GM18868 (cell line): ENCODE measurements around the gene DOC2B.
"Not testable (repeated sequence)": the region's sequence is repeated elsewhere in the genome, so short reads cannot be mapped to it uniquely, and the experiment has no call there.

Experiments used
- ATAC-seq: cut with Tn5 transposase; IDR thresholded peaks from one replicate; pipeline ENCODE4 v1.9.1; 2021; ENCODE audit warnings: mild to moderate bottlenecking, moderate library complexity; ENCODE audit not compliant: unreplicated experiment

DOC2B gene

GRCh38 chr17:181245-182049 lies at the start of gene DOC2B:
DOC2B (minus strand) TSS chr17:181650; CDS start chr17:181479, 171 bp downstream.
- ATAC-seq: no peak

GRCh38 chr17:230395-230770 lies 48.9 kb upstream of the DOC2B start:
- ATAC-seq: no peak

- no peak for ATAC-seq
These were observed 48.4 kb upstream of the DOC2B start for GRCh38 chr17:229709-230394.

GRCh38 chr17:228951-229708 lies 47.7 kb upstream of the DOC2B start:
- no peak for ATAC-seq

GRCh38 chr17:227946-228615 lies 46.6 kb upstream of the DOC2B start:
- ATAC-seq: no peak

GRCh38 chr17:227078-227945 lies 45.9 kb upstream of the DOC2B start:
- no peak for ATAC-seq

GRCh38 chr17:226108-227077 lies 44.9 kb upstream of the DOC2B start:
- no peak for ATAC-seq

GRCh38 chr17:225551-225950 lies 44.1 kb upstream of the DOC2B start:
- ATAC-seq: no peak

- ATAC-seq: not testable (repeated sequence)
These were observed 43.1 kb upstream of the DOC2B start for GRCh38 chr17:224576-224975.

GRCh38 chr17:223723-224471 lies 42.4 kb upstream of the DOC2B start:
- ATAC-seq: no peak

GRCh38 chr17:222172-222571 lies 40.7 kb upstream of the DOC2B start:
- ATAC-seq: no peak

- ATAC-seq: no peak
These were observed 38.2 kb upstream of the DOC2B start for GRCh38 chr17:219696-220095.

GRCh38 chr17:218432-219110 lies 37.1 kb upstream of the DOC2B start:
- ATAC-seq: no peak

- no peak for ATAC-seq
These were observed 35.2 kb upstream of the DOC2B start for GRCh38 chr17:216625-217024.

- not testable (repeated sequence) for ATAC-seq
These were observed 34.4 kb upstream of the DOC2B start for GRCh38 chr17:215563-216478.

GRCh38 chr17:214881-215331 lies 33.5 kb upstream of the DOC2B start:
- no peak for ATAC-seq
